ENCODE data around the gene CUL4A.
"Not testable (repeated sequence)": the region's sequence is repeated elsewhere in the genome, so short reads cannot be mapped to it uniquely, and the experiment has no call there.

CUL4A gene

GRCh38 chr13:113283904-113284303, 74.5 kb downstream of the CUL4A start:
- in situ Hi-C loops (cut with MboI; ENCODE audit: low sequenced_read_pairs), result no loop called here

DNA sequence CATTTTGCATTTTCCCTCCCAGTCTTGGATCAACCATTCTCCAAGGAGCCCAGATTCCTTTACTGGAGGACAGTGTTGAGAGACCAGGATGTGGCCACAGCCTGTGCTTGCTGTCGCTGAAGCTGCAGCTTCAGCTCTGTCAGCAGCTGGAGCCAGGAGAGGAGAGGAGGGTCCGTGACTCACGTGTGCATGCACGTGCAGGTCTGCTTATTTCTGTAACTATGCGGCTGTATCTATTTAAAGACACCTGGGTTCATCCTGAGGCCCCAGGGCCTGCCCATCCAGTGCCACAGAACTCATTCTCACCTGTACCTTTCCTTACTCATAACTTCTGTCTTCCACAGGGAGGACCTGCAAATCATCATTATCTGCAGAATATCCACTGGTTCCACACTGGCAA, 79.5 kb downstream of the CUL4A start:
- in situ Hi-C loops (cut with MboI; ENCODE audit: low sequenced_read_pairs), result no loop called here

DNA sequence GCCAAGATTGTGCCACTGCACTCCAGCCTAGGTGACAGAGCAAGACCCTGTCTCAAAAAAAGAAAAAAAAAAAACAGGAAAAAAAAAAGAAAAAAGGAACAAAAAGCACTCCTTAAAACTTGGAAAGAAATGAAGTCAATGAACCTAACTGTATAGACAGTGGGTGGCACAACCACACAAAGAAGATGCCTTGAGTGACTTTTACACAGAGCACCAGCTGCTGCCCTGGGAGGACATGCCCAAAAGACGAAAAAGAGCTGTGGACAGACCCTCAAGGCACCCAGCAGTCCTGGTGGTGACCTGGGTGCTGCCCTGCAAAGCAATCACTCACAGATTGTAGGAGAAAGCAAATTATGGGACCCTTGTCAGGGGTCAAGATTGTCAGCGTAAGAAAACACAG, 81.7 kb downstream of the CUL4A start:
- in situ Hi-C loops (cut with MboI; ENCODE audit: low sequenced_read_pairs), result no loop called here

DNA sequence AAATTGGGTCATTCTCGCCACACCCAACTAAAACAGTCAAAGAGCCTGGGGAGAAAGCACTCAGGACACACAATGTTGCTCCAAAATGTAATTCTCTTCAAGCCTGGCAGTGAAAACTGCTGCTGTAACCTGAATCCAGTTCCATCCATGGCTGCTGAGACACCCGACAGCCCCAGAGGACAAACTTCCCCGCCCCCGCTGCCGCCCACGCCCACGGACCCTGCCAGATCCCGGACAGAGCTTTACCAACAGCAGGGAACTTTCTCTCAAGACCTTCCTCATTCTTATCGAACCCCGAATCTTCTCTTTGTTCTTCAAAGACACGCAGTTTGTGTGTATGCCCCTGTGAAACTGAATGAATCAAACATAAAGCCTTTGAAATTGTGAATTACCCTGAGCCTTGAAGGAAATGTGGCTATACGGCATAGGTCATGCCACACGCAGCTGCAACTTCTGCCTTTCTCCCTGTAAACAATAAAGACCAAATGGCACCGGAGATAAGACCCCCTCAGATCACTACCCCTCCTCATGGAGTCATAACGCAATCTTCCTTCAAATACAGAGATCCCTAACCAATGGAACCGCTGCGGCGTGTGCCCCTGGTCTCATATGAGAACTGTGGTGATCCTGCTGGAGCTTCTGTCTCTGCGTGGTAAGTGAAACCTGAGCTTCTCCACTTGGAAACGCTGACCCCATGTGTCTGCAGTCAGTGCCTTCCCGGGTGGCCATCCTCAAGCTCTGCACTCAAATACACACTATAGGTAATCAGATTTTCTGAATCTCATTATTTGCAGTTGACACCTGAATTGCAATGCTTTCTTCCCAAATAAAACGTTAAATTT, 82.8 kb downstream of the CUL4A start:
- in situ Hi-C loops (cut with MboI; ENCODE audit: low sequenced_read_pairs), result no loop called here

- in situ Hi-C loops (cut with MboI; ENCODE audit: low sequenced_read_pairs), result no loop called here
Observed at GRCh38 chr13:113293686-113294085, 84.3 kb downstream of the CUL4A start.

- in situ Hi-C loops (cut with MboI; ENCODE audit: low sequenced_read_pairs), result no loop called here
Observed at GRCh38 chr13:113295776-113296175, 86.4 kb downstream of the CUL4A start.

GRCh38 chr13:113296823-113297369, 87.5 kb downstream of the CUL4A start, which contains the start of gene LAMP1:
Gene LAMP1, plus strand, starts transcription at chr13:113297239. Its CDS starts 196 bp downstream, at chr13:113297435.
- in situ Hi-C loops (cut with MboI; ENCODE audit: low sequenced_read_pairs), result no loop called here

GRCh38 chr13:113297370-113298042, 88.1 kb downstream of the CUL4A start:
- in situ Hi-C loops (cut with MboI; ENCODE audit: low sequenced_read_pairs), result no loop called here

DNA sequence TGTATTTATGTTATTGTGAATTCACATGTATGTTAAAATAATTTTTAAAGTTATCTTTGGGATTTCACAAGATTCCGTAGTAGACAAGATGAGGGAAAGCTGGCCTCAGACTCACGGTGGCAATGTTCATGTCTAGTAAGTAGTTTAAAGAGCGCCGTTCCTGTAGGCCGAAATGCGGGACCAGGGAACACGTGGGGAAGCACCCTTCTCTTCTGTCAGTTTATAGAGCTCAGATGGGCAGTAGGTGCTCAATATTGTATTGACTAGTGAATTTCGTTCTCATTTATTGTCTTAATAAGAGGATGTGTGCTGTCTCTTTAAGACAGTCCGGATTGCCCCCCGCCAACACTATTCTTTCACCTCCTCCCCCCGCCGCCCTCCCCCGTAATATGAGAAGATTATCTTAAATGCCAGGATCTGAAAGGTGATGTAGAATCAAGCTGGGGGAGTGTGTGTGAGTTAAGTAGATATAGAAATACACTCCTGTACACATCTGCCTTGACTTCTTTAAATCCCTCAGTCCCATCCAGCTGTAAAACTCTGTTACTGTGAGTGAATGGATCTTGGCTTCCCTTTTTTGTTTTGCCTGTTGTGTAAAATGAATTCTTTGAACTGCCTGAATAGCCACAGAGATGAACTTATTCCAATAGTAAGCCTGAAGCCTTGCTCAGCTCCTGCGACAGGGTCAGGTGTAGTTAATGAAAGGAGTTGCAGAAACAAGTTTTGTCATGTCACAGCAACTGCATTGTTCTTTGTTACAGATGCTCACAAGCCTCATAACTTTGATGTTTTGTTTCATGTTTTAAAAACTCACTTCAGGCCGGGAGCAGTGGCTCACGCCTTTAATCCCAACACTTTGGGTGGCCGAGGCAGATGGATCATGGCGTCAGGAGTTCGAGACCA, 88.9 kb downstream of the CUL4A start:
- in situ Hi-C loops (cut with MboI; ENCODE audit: low sequenced_read_pairs), result no loop called here

DNA sequence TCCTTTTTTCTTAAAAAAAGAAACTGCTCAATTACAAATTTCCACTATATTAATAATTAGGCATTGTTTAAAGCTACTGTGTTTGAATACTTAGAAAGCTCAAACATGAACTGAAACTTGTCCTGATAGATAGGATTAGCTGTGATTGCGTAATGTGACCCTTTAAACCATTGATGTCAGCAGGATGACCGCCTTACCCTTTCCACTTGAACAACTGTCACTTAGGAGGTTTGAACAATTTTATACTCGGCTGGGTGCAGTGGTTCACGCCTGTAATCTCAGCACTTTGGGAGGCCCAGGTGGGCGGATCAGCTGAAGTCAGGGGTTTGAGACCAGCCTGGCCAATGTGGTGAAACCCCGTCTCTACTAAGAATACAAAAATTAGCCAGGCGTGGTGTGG, 90.5 kb downstream of the CUL4A start:
- in situ Hi-C loops (cut with MboI; ENCODE audit: low sequenced_read_pairs), result no loop called here

- in situ Hi-C loops (cut with MboI; ENCODE audit: low sequenced_read_pairs), result no loop called here
Observed at GRCh38 chr13:113302986-113303385, 93.6 kb downstream of the CUL4A start.

DNA sequence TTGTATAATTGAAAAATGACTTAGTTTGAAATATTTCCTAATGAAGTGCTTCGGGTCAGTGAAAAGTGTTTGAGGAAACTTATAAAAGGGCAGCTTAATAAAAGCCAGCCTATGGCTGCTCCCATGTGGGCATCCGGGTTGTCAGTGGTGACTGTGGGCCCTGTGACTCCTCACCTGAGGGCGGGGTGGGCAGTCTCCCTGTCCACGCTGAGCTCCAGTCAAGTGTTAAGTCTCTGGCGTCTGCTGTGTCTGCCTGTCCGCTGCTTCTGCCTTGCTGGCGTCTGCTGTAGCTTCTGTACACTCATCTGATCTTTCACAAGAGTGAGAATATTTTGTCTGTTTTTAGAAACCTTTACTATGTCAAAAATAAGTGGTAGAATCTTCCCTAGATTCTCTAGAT, 94.7 kb downstream of the CUL4A start:
- in situ Hi-C loops (cut with MboI; ENCODE audit: low sequenced_read_pairs), result no loop called here

GRCh38 chr13:113305208-113305607, 95.8 kb downstream of the CUL4A start:
- in situ Hi-C loops (cut with MboI; ENCODE audit: low sequenced_read_pairs), result no loop called here

DNA sequence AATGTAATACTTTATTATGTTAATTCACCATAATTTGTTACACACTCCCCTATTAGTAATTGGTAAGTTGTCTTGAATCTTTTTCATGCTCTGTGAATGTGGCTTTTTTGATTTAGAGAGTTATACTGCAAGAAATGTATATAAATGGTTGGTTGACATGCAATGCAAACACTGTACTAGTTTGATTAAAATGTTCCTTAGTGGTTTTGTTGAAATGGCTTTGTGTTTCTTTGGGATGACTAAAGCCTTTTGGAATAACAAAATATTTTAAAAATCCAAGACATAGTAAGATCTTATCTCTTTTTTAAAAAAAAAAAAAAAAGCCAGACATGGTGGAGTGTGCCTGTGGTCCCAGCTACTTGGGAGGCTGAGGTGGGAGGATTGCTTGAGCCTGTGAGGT, 98.1 kb downstream of the CUL4A start:
- in situ Hi-C loops (cut with MboI; ENCODE audit: low sequenced_read_pairs), result no loop called here

DNA sequence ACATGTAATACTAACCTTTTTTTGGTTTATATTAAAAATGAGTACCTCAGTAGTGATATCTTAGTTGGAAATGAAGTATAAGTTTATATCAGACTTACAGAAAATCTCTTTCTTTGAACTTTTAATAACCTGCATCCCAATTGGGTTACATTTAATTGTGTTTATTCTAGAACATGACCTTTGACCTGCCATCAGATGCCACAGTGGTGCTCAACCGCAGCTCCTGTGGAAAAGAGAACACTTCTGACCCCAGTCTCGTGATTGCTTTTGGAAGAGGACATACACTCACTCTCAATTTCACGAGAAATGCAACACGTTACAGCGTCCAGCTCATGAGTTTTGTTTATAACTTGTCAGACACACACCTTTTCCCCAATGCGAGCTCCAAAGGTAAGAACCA, 100.1 kb downstream of the CUL4A start:
- in situ Hi-C loops (cut with MboI; ENCODE audit: low sequenced_read_pairs), result no loop called here

DNA sequence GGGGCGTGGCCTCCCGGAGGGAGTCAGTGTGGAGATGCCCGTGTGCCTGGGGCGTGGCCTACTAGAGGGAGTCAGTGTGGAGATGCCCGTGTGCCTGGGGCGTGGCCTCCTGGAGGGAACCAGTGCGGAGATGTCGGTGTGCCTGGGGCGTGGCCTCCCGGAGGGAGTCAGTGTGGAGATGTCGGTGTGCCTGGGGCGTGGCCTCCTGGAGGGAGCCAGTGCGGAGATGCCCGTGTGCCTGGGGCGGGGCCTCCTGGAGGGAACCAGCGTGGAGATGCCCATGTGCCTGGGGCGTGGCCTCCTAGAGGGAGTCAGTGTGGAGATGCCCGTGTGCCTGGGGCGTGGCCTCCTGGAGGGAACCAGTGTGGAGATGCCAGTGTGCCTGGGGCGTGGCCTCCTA, 104.7 kb downstream of the CUL4A start:
- in situ Hi-C loops (cut with MboI; ENCODE audit: low sequenced_read_pairs), result not testable (repeated sequence)

DNA sequence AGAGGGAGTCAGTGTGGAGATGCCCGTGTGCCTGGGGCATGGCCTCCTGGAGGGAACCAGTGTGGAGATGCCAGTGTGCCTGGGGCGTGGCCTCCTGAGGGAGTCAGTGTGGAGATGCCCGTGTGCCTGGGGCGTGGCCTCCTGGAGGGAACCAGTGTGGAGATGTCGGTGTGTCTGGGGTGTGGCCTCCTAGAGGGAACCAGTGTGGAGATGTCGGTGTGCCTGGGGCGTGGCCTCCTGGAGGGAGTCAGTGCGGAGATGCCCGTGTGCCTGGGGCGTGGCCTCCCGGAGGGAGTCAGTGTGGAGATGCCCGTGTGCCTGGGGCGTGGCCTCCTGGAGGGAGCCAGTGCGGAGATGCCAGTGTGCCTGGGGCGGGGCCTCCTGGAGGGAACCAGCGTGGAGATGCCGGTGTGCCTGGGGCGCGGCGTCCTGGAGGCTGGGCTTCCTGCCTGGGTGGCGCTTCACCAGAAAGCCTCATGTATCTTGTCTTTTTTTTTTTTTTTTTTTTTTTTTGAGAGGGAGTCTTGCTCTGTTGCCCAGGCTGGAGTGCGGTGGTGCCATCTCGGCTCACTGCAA, 105.6 kb downstream of the CUL4A start:
- in situ Hi-C loops (cut with MboI; ENCODE audit: low sequenced_read_pairs), result not testable (repeated sequence)

- in situ Hi-C loops (cut with MboI; ENCODE audit: low sequenced_read_pairs), result no loop called here
Observed at GRCh38 chr13:113315992-113316391, 106.6 kb downstream of the CUL4A start.

Data from hTERT RPE-1 (cell line).